HCT116 (cell line): Measurements from ENCODE around the gene CUEDC2. TPM values are rescaled to one million over a fixed set of nuclear protein-coding genes. Genes with fewer than 3 reads are reported as not detected.

Source experiments
- ATAC-seq: fragments of 200-7000 bp; cut with Tn5 transposase; 2 replicates; pipeline ENCODE4 v1.9.1; 2020; ENCODE audit warnings: mild to moderate bottlenecking, moderate library complexity
- BruUV-seq: library from RNA; stranded (reverse); fragments of 400-500 nt; replicated peaks from 2 replicates; lab custom pipeline; 2021; lab: Mats Ljungman, UMichigan
- CTCF ChIA-PET: fragments of 300-600 bp; sonication (Branson Sonifier 250); formaldehyde crosslinking; loops from one replicate; lab custom pipeline; 2021; ENCODE audit warnings: antibody characterized with exemption; lab: Charles Lee
- POLR2A ChIA-PET: fragments of 300-600, 350-600 bp; sonication (Branson Sonifier 250); formaldehyde crosslinking; loops from one replicate; lab custom pipeline; 2021; ENCODE audit warnings: antibody characterized with exemption; lab: Charles Lee
- RAD21 ChIA-PET, 2 experiments: fragments of 300-600 bp; sonication (Branson Sonifier 250); formaldehyde crosslinking; loops; one replicate each; lab custom pipeline; 2023; ENCODE audit warnings: low total read pairs in 2 of 2; ENCODE audit not compliant: uncharacterized antibody in 2 of 2, unreplicated experiment in 2 of 2, low non-redundant PET in 1 of 2; lab: Charles Lee
- DNase-seq: peaks from one replicate; pipeline ENCODE4 v3.0.0-alpha.2; 2010; ENCODE audit warnings: low read depth, low spot score
- H2AFZ ChIP-seq: fragments of 200-600 bp; shearing (Covaris generic), sonication (generic); 2 replicates; pipeline ENCODE4 v1.6.1; 2017; ENCODE audit warnings: low read depth, mixed run types, mixed read lengths, antibody characterized with exemption, low read length; ENCODE audit not compliant: poor library complexity, severe bottlenecking
- H3K27ac ChIP-seq: 2 replicates; pipeline ENCODE4 v1.5.1; 2012; ENCODE audit warnings: low read depth, low read length
- H3K27me3 ChIP-seq: fragments of 200-600 bp; sonication (generic); 2 replicates; pipeline ENCODE4 v1.6.1; 2016; ENCODE audit warnings: mixed run types, low read length, mixed read lengths; ENCODE audit not compliant: insufficient read depth
- H3K36me3 ChIP-seq, 2 experiments: fragments of 200-500 bp in 1 of 2; fragments of 200-600 bp in 1 of 2; sonication (Bioruptor generic) in 1 of 2; sonication (generic) in 1 of 2; 2 replicates each; pipeline versions ENCODE4 v1.5.1 to v1.6.1; 2014 to 2016; ENCODE audit warnings: low read length in 2 of 2, inconsistent platforms in 1 of 2, mixed read lengths in 1 of 2, mixed run types in 1 of 2; ENCODE audit not compliant: insufficient read depth in 2 of 2, control insufficient read depth in 1 of 2
- H3K4me1 ChIP-seq, 2 experiments: fragments of 200-600 bp in 1 of 2; sonication (generic) in 1 of 2; 2 replicates each; pipeline versions ENCODE4 v1.5.1 to v1.6.1; 2012 to 2017; ENCODE audit warnings: low read length in 2 of 2, inconsistent platforms in 1 of 2, mild to moderate bottlenecking in 1 of 2, mixed read lengths in 1 of 2, mixed run types in 1 of 2, moderate library complexity in 1 of 2; ENCODE audit not compliant: insufficient read depth in 2 of 2, control insufficient read depth in 1 of 2
- H3K4me2 ChIP-seq: fragments of 200-600 bp; sonication (generic); 2 replicates; pipeline ENCODE4 v1.6.1; 2017; ENCODE audit warnings: mixed run types, low read length, mixed read lengths
- H3K4me3 ChIP-seq, 2 experiments: fragments of 200-600 bp in 1 of 2; sonication (generic) in 1 of 2; replicated peaks in 1 of 2; 2 replicates each; pipeline ENCODE4 v1.5.1; 2011 to 2016; ENCODE audit warnings: low read length in 2 of 2, control low read depth in 1 of 2, low read depth in 1 of 2, mild to moderate bottlenecking in 1 of 2, mixed read lengths in 1 of 2, mixed run types in 1 of 2
- H3K79me2 ChIP-seq: fragments of 200-600 bp; sonication (generic); 2 replicates; pipeline ENCODE4 v1.6.1; 2017; ENCODE audit warnings: mild to moderate bottlenecking, mixed run types, low read length, moderate library complexity, mixed read lengths; ENCODE audit not compliant: insufficient read depth
- H3K9ac ChIP-seq: fragments of 200-600 bp; sonication (generic); 2 replicates; pipeline ENCODE4 v1.6.1; 2016; ENCODE audit warnings: low read length, mixed read lengths
- H3K9me2 ChIP-seq: fragments of 200-600 bp; sonication (generic), shearing (Covaris generic); 2 replicates; pipeline ENCODE4 v1.6.1; 2017; ENCODE audit warnings: mixed run types, mild to moderate bottlenecking, moderate library complexity; ENCODE audit not compliant: insufficient read depth
- H3K9me3 ChIP-seq, 2 experiments: fragments of 200-500 bp in 1 of 2; fragments of 200-600 bp in 1 of 2; sonication (Bioruptor generic) in 1 of 2; sonication (generic) in 1 of 2; 2 replicates each; pipeline ENCODE4 v1.6.1; 2014 to 2017; ENCODE audit warnings: low read length in 2 of 2, mixed read lengths in 2 of 2, inconsistent platforms in 1 of 2, low read depth in 1 of 2, mild to moderate bottlenecking in 1 of 2, mixed run types in 1 of 2, moderate library complexity in 1 of 2; ENCODE audit not compliant: control insufficient read depth in 1 of 2, insufficient read depth in 1 of 2
- H4K20me1 ChIP-seq: fragments of 200-600 bp; sonication (generic), shearing (Covaris generic); 2 replicates; pipeline ENCODE4 v1.6.1; 2017; ENCODE audit warnings: mixed run types, mild to moderate bottlenecking, moderate library complexity; ENCODE audit not compliant: insufficient read depth
- CBX3 ChIP-seq: IDR thresholded peaks from 2 replicates; pipeline ENCODE4 v1.6.1; 2012; ENCODE audit warnings: low read depth
- EGR1 ChIP-seq: IDR thresholded peaks from 2 replicates; pipeline ENCODE4 v1.6.1; 2012; ENCODE audit warnings: low read depth
- ELF1 ChIP-seq: IDR thresholded peaks from 2 replicates; pipeline ENCODE4 v1.6.1; 2012; ENCODE audit warnings: low read depth, borderline replicate concordance
- EZH2phosphoT487 ChIP-seq: fragments of 200-600 bp; IDR thresholded peaks from 2 replicates; pipeline ENCODE4 v1.6.1; 2018; ENCODE audit warnings: antibody characterized with exemption, borderline replicate concordance
- JUND ChIP-seq: IDR thresholded peaks from 2 replicates; pipeline ENCODE4 v1.6.1; 2012
- MAX ChIP-seq: IDR thresholded peaks from 2 replicates; pipeline ENCODE4 v1.6.1; 2012
- POLR2A ChIP-seq: IDR thresholded peaks from 2 replicates; pipeline ENCODE4 v1.7.0; 2011; ENCODE audit warnings: borderline replicate concordance; ENCODE audit not compliant: insufficient read depth, insufficient read length; ENCODE audit errors: extremely low read depth
- POLR2AphosphoS5 ChIP-seq: IDR thresholded peaks from 2 replicates; pipeline ENCODE4 v1.6.1; 2011; ENCODE audit warnings: mild to moderate bottlenecking, low read depth, low read length, moderate library complexity
- RAD21 ChIP-seq: IDR thresholded peaks from 2 replicates; pipeline ENCODE4 v1.6.1; 2012; ENCODE audit warnings: low read depth, mild to moderate bottlenecking
- SIN3A ChIP-seq: IDR thresholded peaks from 2 replicates; pipeline ENCODE4 v1.6.1; 2012; ENCODE audit warnings: low read depth
- SP1 ChIP-seq: IDR thresholded peaks from 2 replicates; pipeline ENCODE4 v1.6.1; 2012; ENCODE audit warnings: low read depth
- TCF7L2 ChIP-seq: IDR thresholded peaks from 2 replicates; pipeline ENCODE4 v1.7.0; 2011; ENCODE audit warnings: borderline replicate concordance, inconsistent platforms; ENCODE audit not compliant: insufficient read depth, insufficient read length; ENCODE audit errors: extremely low read depth
- ZBTB33 ChIP-seq: IDR thresholded peaks from 2 replicates; pipeline ENCODE4 v1.6.1; 2011; ENCODE audit warnings: mild to moderate bottlenecking, low read length, moderate library complexity; ENCODE audit not compliant: insufficient replicate concordance; ENCODE audit errors: extremely low read depth
- intact Hi-C: fragments of 100-400 bp; cut with micrococcal nuclease; formaldehyde crosslinking; loops from 2 replicates; pipeline ENCODE4 v1.10.0; 2022
- total RNA-seq: library from RNA; stranded (reverse); gene quantifications from one replicate; pipeline ENCODE4 v1.2.1, GENCODE V29; 2021; ENCODE audit not compliant: unreplicated experiment

Gene CUEDC2
- total RNA-seq, 1 experiment from 2014 or later: 96.7 TPM

- H3K79me2 ChIP-seq: no peaks in the 10 kb centered on the region
- H3K9me2 ChIP-seq: no peaks in the 10 kb centered on the region
- no TSS peak for BruUV-seq
- no peaks in the 10 kb centered on the region for H3K27me3 ChIP-seq
- ChIA-PET POLR2A (interaction anchor here (0.7 kb wide), 1 partner anchor 239 kb away, joined by 3 read pairs; the partner anchor contains the start of genes ARL3 and SFXN2), CTCF (interaction anchor here (0.7 kb wide), 1 partner anchor 92 kb away, joined by 4 read pairs; no protein-coding TSS in a partner anchor), RAD21 (interaction anchor here in 1 of 2 experiments (0.7 kb wide), 1 partner anchor 189 kb away, joined by 5 read pairs; no protein-coding TSS in a partner anchor)
- no peak overlapping the region; the same call in 1 of the 2 replicates for H3K27ac ChIP-seq
- H3K4me2 ChIP-seq: no peak overlapping the region
- no peaks in the 10 kb centered on the region for H3K9me3 ChIP-seq
- DNase-seq (no peak), ATAC-seq (no peak)
- H2AFZ ChIP-seq: no peak overlapping the region
- H3K4me3 ChIP-seq: no peak overlapping the region
- no peak overlapping the region for H3K9ac ChIP-seq
- H4K20me1 ChIP-seq: no peaks in the 10 kb centered on the region
- no peak for TF ChIP-seq POLR2A
- TF ChIP-seq EGR1: no peak
- TF ChIP-seq SP1: no peak
- no peak; the same call in 1 of the 2 replicates for TF ChIP-seq POLR2AphosphoS5
- no peak for TF ChIP-seq CBX3
- TF ChIP-seq ZBTB33: no peak
- no peak for TF ChIP-seq ELF1
- TF ChIP-seq JUND: no peak
- TF ChIP-seq TCF7L2: no peak
- no peak for TF ChIP-seq SIN3A
- no peak for TF ChIP-seq EZH2phosphoT487
- no peak for TF ChIP-seq RAD21
- no peak for TF ChIP-seq MAX
- intact Hi-C loops: no loop called here
- no peaks in the 10 kb centered on the region for H3K4me1 ChIP-seq
- H3K36me3 ChIP-seq: peaks cover 2 to 23% of the 10 kb centered on the region in 2 experiments; a peak in 3 of 4 replicates
Measured at GRCh38 chr10:102475451-102476040, 43.2 kb upstream of the CUEDC2 start.
